SK-N-SH treated with all-trans-retinoic acid at 6 μM for 48 hours (cell line): ENCODE results near the gene TNKS2.

ENCODE experiments used
- ARNTL ChIP-seq: fragments of 450-650 bp; formaldehyde crosslinking; IDR thresholded peaks from 2 replicates; pipeline ENCODE4 v1.5.0; 2020; ENCODE audit warnings: low read depth, mild to moderate bottlenecking, moderate library complexity, borderline replicate concordance
- ESRRG ChIP-seq: fragments of 250-450 bp; sonication (Bioruptor Pico); IDR thresholded peaks from 2 replicates; pipeline ENCODE4 v1.6.1; 2021; ENCODE audit warnings: mild to moderate bottlenecking
- GLIS3 ChIP-seq: fragments of 250-450 bp; sonication (Bioruptor Pico); IDR thresholded peaks from 2 replicates; pipeline ENCODE4 v1.5.0; 2020; ENCODE audit warnings: mild to moderate bottlenecking, moderate library complexity
- ISL1 ChIP-seq: fragments of 250-450 bp; sonication (Bioruptor Pico); IDR thresholded peaks from 2 replicates; pipeline ENCODE4 v2.1.2; 2022; ENCODE audit warnings: mild to moderate bottlenecking, moderate library complexity
- OSR1 ChIP-seq: fragments of 250-450 bp; sonication (Bioruptor Pico); IDR thresholded peaks from 2 replicates; pipeline ENCODE4 v1.8.0; 2022; ENCODE audit warnings: moderate library complexity, mild to moderate bottlenecking, inconsistent platforms
- RARB ChIP-seq: fragments of 250-450 bp; sonication (Bioruptor Pico); IDR thresholded peaks from 2 replicates; pipeline ENCODE4 v1.8.0; 2021; ENCODE audit warnings: mild to moderate bottlenecking, moderate library complexity
- SNAI2 ChIP-seq: fragments of 250-450 bp; sonication (Bioruptor Pico); IDR thresholded peaks from 2 replicates; pipeline ENCODE4 v1.5.0; 2020; ENCODE audit warnings: mild to moderate bottlenecking, moderate library complexity
- TCF4 ChIP-seq: fragments of 250-450 bp; sonication (Bioruptor Pico); IDR thresholded peaks from 2 replicates; pipeline ENCODE4 v1.8.0; 2021; ENCODE audit warnings: mild to moderate bottlenecking, moderate library complexity, borderline replicate concordance
- TOX ChIP-seq: fragments of 250-450 bp; sonication (Bioruptor Pico); IDR thresholded peaks from 2 replicates; pipeline ENCODE4 v1.8.0; 2021; ENCODE audit warnings: mild to moderate bottlenecking, moderate library complexity, borderline replicate concordance
- ZC3H10 ChIP-seq: fragments of 250-450 bp; sonication (Bioruptor Pico); IDR thresholded peaks from 2 replicates; pipeline ENCODE4 v1.5.1; 2021; ENCODE audit warnings: mild to moderate bottlenecking, moderate library complexity
- ZFP3 ChIP-seq: fragments of 250-450 bp; sonication (Bioruptor Pico); IDR thresholded peaks from 2 replicates; pipeline ENCODE4 v1.5.0; 2020; ENCODE audit warnings: mild to moderate bottlenecking, moderate library complexity
- ZFP30 ChIP-seq: fragments of 450-650 bp; formaldehyde crosslinking; IDR thresholded peaks from 2 replicates; pipeline ENCODE4 v1.5.0; 2022; ENCODE audit warnings: mild to moderate bottlenecking, moderate library complexity
- ZNF70 ChIP-seq: fragments of 450-650 bp; formaldehyde crosslinking; IDR thresholded peaks from 2 replicates; pipeline ENCODE4 v1.5.0; 2020; ENCODE audit warnings: mild to moderate bottlenecking, moderate library complexity
- TF ChIP-seq, protein P1 (sequence below): fragments of 250-450 bp; sonication (Bioruptor Pico); IDR thresholded peaks from 2 replicates; pipeline ENCODE4 v1.8.0; 2020; ENCODE audit warnings: mild to moderate bottlenecking, moderate library complexity, borderline replicate concordance

DNA sequence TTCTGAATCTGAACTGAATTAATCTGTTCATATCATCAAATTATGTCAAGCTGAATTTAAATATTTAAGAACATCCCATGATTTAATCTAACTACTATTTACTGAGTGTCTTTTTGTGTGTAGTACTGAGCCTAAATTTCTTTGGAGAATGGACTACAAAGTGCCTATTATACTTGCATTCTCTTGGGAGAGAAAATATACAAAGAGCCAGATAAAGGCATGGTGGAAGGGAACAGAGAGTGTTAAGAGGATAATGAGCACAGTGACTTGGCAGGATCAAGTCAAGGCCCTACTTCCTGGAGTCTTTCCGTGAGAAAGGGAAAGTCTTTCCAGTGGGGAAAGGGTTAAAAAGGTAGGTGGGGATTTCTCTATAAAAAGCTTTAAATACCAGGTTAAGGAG is 15.0 kb downstream of the TNKS2 start:
- TF ChIP-seq, protein P1, sequence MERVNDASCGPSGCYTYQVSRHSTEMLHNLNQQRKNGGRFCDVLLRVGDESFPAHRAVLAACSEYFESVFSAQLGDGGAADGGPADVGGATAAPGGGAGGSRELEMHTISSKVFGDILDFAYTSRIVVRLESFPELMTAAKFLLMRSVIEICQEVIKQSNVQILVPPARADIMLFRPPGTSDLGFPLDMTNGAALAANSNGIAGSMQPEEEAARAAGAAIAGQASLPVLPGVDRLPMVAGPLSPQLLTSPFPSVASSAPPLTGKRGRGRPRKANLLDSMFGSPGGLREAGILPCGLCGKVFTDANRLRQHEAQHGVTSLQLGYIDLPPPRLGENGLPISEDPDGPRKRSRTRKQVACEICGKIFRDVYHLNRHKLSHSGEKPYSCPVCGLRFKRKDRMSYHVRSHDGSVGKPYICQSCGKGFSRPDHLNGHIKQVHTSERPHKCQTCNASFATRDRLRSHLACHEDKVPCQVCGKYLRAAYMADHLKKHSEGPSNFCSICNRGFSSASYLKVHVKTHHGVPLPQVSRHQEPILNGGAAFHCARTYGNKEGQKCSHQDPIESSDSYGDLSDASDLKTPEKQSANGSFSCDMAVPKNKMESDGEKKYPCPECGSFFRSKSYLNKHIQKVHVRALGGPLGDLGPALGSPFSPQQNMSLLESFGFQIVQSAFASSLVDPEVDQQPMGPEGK (CRISPR knock-in tag), result no peak
- TF ChIP-seq OSR1 (CRISPR knock-in tag) (no peak), SNAI2 (no peak), ESRRG (CRISPR knock-in tag) (no peak), RARB (CRISPR knock-in tag) (no peak), ZFP3 (CRISPR knock-in tag) (no peak), GLIS3 (CRISPR knock-in tag) (no peak), ZC3H10 (CRISPR knock-in tag) (no peak), ARNTL (no peak), TCF4 (no peak), ZNF70 (CRISPR knock-in tag) (no peak), ZFP30 (CRISPR knock-in tag) (no peak), TOX (CRISPR knock-in tag) (no peak), ISL1 (CRISPR knock-in tag) (no peak)
